OCI-LY1 (cell line): ENCODE data around the gene TICAM2.

ENCODE experiments used
- H2AFZ ChIP-seq: fragments of 200-600 bp; sonication (generic), shearing (Covaris generic); 2 replicates; pipeline ENCODE4 v1.6.0; 2014; ENCODE audit warnings: antibody characterized with exemption, mild to moderate bottlenecking, low read length
- H3F3A ChIP-seq: fragments of 200-600 bp; sonication (generic), shearing (Covaris generic); 2 replicates; pipeline ENCODE4 v1.6.0; 2014; ENCODE audit warnings: mild to moderate bottlenecking, antibody characterized with exemption, low read length, moderate library complexity; ENCODE audit not compliant: insufficient read depth
- H3K27ac ChIP-seq: fragments of 200-600 bp; sonication (generic); 2 replicates; pipeline ENCODE4 v1.5.1; 2014; ENCODE audit warnings: low read length, mixed run types, mild to moderate bottlenecking, low read depth; ENCODE audit not compliant: poor library complexity, severe bottlenecking
- H3K27me3 ChIP-seq: fragments of 200-600 bp; sonication (generic); 2 replicates; pipeline ENCODE4 v1.6.0; 2014; ENCODE audit warnings: antibody characterized with exemption, mild to moderate bottlenecking, low read length, moderate library complexity; ENCODE audit not compliant: insufficient read depth
- H3K36me3 ChIP-seq: fragments of 200-600 bp; sonication (generic); 2 replicates; pipeline ENCODE4 v1.6.1; 2014; ENCODE audit warnings: mild to moderate bottlenecking, antibody characterized with exemption, low read length, moderate library complexity, mixed read lengths; ENCODE audit not compliant: insufficient read depth
- H3K4me1 ChIP-seq: fragments of 200-600 bp; sonication (generic); 2 replicates; pipeline ENCODE4 v1.5.1; 2014; ENCODE audit warnings: mild to moderate bottlenecking, low read length, moderate library complexity; ENCODE audit not compliant: insufficient read depth, severe bottlenecking
- H3K4me2 ChIP-seq: fragments of 200-600 bp; sonication (generic), shearing (Covaris generic); 2 replicates; pipeline ENCODE4 v1.6.1; 2014; ENCODE audit warnings: low read length
- H3K4me3 ChIP-seq: fragments of 200-600 bp; sonication (generic); 2 replicates; pipeline ENCODE4 v1.5.1; 2014; ENCODE audit warnings: low read length, low read depth, mild to moderate bottlenecking, mixed read lengths; ENCODE audit not compliant: poor library complexity, severe bottlenecking
- H3K79me2 ChIP-seq: fragments of 200-600 bp; shearing (Covaris generic); 2 replicates; pipeline ENCODE4 v1.6.1; 2016; ENCODE audit warnings: mixed run types, low read length, mixed read lengths; ENCODE audit not compliant: insufficient read depth
- H3K9ac ChIP-seq: fragments of 200-600 bp; sonication (generic), shearing (Covaris generic); 2 replicates; pipeline ENCODE4 v1.6.1; 2014; ENCODE audit warnings: mild to moderate bottlenecking, low read length, mixed read lengths
- H3K9me2 ChIP-seq: fragments of 200-600 bp; sonication (generic), shearing (Covaris generic); 2 replicates; pipeline ENCODE4 v1.6.1; 2014; ENCODE audit warnings: low read depth, mild to moderate bottlenecking, low read length, mixed read lengths
- H3K9me3 ChIP-seq: fragments of 200-600 bp; shearing (Covaris generic); 2 replicates; pipeline ENCODE4 v1.6.1; 2014; ENCODE audit warnings: low read length, mixed read lengths
- H4K20me1 ChIP-seq: fragments of 200-600 bp; sonication (generic), shearing (Covaris generic); 2 replicates; pipeline ENCODE4 v1.6.0; 2016; ENCODE audit warnings: mild to moderate bottlenecking, low read length; ENCODE audit not compliant: insufficient read depth
- EZH2 ChIP-seq: fragments of 200-600 bp; sonication (generic), shearing (Covaris generic); IDR thresholded peaks from 2 replicates; pipeline ENCODE4 v1.8.0; 2017; ENCODE audit warnings: borderline replicate concordance, mixed run types, mild to moderate bottlenecking, antibody characterized with exemption, low read length, moderate library complexity, mixed read lengths
- TF ChIP-seq, protein P1 (sequence below): fragments of 200-600 bp; sonication (generic), shearing (Covaris generic); IDR thresholded peaks from 2 replicates; pipeline ENCODE4 v1.5.1; 2017; ENCODE audit warnings: mild to moderate bottlenecking, antibody characterized with exemption, low read length, moderate library complexity, mixed read lengths

TICAM2 gene

DNA sequence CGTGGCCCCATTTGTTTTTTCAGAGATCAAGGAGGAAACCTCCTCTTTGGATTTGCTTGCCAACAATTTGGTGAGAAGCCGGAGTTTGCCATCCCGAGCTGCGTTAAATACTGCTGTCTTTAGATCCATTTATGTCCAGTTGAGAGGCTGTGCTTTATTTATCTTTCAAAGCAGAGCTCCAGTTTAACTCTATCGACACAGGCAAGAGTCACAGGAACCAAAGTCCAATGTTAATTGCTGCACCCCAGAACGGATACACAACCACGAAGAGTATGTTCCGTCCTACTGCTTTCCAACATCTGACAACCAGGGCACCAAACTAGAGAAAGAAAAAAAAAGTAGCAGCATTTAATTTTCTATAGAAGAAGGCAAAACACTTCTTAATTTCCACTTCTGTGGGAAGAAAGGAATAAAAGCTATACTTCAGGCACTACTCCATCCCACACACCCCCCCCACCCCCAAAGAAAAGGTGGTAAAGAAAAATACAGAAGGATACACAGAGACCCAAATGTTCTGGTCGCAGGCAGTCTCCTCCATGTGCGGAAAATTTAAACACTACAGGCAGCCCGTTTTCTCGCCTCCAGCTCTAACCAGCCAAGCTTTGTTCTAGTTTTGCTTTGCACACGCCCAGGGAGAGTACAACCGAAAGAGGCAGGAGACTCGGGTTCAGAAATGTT lies 58.8 kb downstream of the TICAM2 start:
- Histone ChIP-seq H3K79me2 (peaks cover 54% of the 10 kb centered on the region), H3K4me3 (peak overlapping the region; percentile 70), H3K36me3 (peaks cover 49% of the 10 kb centered on the region), H3K9me3 (peaks cover 6% of the 10 kb centered on the region), H3K4me1 (peaks cover 36% of the 10 kb centered on the region), H3F3A (no peaks in the 10 kb centered on the region), H3K4me2 (peak overlapping the region; percentile 96), H3K27ac (peak overlapping the region; percentile 71), H4K20me1 (no peaks in the 10 kb centered on the region), H3K9ac (peak overlapping the region; percentile 72), H3K9me2 (no peaks in the 10 kb centered on the region), H2AFZ (no peak overlapping the region), H3K27me3 (no peaks in the 10 kb centered on the region)
- TF ChIP-seq EZH2, result no peak
- TF ChIP-seq, protein P1, sequence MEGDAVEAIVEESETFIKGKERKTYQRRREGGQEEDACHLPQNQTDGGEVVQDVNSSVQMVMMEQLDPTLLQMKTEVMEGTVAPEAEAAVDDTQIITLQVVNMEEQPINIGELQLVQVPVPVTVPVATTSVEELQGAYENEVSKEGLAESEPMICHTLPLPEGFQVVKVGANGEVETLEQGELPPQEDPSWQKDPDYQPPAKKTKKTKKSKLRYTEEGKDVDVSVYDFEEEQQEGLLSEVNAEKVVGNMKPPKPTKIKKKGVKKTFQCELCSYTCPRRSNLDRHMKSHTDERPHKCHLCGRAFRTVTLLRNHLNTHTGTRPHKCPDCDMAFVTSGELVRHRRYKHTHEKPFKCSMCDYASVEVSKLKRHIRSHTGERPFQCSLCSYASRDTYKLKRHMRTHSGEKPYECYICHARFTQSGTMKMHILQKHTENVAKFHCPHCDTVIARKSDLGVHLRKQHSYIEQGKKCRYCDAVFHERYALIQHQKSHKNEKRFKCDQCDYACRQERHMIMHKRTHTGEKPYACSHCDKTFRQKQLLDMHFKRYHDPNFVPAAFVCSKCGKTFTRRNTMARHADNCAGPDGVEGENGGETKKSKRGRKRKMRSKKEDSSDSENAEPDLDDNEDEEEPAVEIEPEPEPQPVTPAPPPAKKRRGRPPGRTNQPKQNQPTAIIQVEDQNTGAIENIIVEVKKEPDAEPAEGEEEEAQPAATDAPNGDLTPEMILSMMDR, result no peak

DNA sequence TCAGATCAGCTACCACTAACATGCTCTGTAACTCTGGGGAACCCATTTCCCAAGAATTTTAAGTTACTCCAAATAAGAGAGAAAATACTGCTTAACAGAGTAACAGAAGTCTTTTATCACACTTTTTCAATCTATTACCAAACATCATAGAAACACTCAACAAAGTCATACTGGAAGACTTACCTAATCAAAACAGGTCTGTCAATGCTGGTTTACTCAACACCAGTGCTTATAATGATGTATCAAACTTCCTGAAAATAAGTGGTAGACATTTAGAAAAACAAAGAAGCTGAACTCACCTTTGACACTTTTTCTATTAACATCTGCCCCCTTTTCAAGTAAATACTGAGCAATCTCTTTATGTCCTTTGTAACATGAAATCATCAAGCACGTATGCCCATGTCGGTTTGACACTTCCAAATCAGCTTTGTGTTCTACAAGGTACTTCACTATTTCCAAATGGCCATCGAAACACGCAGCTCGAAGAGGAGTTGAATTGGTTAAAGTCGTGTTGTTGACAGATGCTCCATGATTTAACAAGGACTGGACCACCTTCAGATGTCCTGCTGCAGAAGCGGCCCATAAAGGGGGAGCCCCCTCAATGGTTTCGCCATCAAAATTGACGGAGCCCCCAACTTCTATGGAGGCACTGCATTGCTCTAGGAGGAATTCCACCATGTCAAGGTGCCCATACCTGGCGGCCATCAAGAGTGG lies 59.5 kb downstream of the TICAM2 start:
- Histone ChIP-seq H3F3A (no peaks in the 10 kb centered on the region), H3K9me2 (no peaks in the 10 kb centered on the region), H3K36me3 (peaks cover 56% of the 10 kb centered on the region), H3K27ac (peak overlapping the region; percentile 71), H3K4me2 (peak overlapping the region; percentile 96), H3K4me1 (peaks cover 36% of the 10 kb centered on the region), H4K20me1 (no peaks in the 10 kb centered on the region), H3K9ac (peak overlapping the region; percentile 72), H3K9me3 (peaks cover 6% of the 10 kb centered on the region), H2AFZ (no peak overlapping the region), H3K79me2 (peaks cover 61% of the 10 kb centered on the region), H3K4me3 (peak overlapping the region; percentile 70), H3K27me3 (no peaks in the 10 kb centered on the region)
- TF ChIP-seq, protein P1, result no peak
- no peak for TF ChIP-seq EZH2

DNA sequence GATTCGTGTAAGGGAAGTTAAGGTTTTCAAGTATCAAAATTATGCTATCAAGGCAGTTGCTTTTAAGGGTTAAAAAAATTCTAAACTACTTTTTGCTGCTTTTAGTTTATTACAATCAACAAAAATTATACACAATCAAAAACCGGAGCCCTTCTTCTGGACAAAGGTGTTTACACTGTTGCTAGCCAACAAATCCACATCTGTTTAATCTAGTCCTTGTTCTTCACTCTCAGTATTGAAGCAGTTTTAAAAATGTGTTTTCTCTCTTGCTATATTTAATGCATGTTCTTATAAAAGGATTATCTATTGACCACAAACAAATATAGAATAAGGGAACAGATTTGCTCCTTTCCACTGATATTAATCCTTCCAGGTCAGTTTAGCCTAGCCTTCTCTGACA lies 60.2 kb downstream of the TICAM2 start:
- Histone ChIP-seq H3K9ac (peak overlapping the region; percentile 72), H2AFZ (no peak overlapping the region), H3K4me1 (peaks cover 36% of the 10 kb centered on the region), H3K36me3 (peaks cover 61% of the 10 kb centered on the region), H3K9me3 (peaks cover 6% of the 10 kb centered on the region), H4K20me1 (no peaks in the 10 kb centered on the region), H3K9me2 (no peaks in the 10 kb centered on the region), H3K79me2 (peaks cover 66% of the 10 kb centered on the region), H3K27ac (no peak overlapping the region), H3K27me3 (no peaks in the 10 kb centered on the region), H3K4me2 (peak overlapping the region; percentile 96), H3F3A (no peaks in the 10 kb centered on the region), H3K4me3 (peak overlapping the region; percentile 70)
- TF ChIP-seq EZH2, result no peak
- TF ChIP-seq, protein P1, result no peak
